ENCODE measurements around the gene PPP1R9A. TPM values are rescaled to one million over a fixed set of nuclear protein-coding genes. Genes with fewer than 3 reads are reported as not detected.
A peak's percentile ranks its signal among the peaks of the same experiment; 100 is the strongest.

Gene PPP1R9A
- polyA plus RNA-seq, 12 donors: 14.5 to 99.0 (median 30.6) TPM

- no peak for DNase-seq
Observed at GRCh38 chr7:95026018-95026417, 118.6 kb downstream of the PPP1R9A start.

- DNase-seq: no peak
Observed at GRCh38 chr7:95026421-95027072, 119.2 kb downstream of the PPP1R9A start.

- DNase-seq: no peak
Observed at GRCh38 chr7:95027234-95027872, 120.0 kb downstream of the PPP1R9A start.

- no peak for DNase-seq
Observed at GRCh38 chr7:95028683-95029082, 121.3 kb downstream of the PPP1R9A start.

- DNase-seq: peak; percentile 51
Observed at GRCh38 chr7:95035295-95035694, 127.9 kb downstream of the PPP1R9A start.

- peak; percentile 80 for DNase-seq
Observed at GRCh38 chr7:95041031-95041430, 133.6 kb downstream of the PPP1R9A start.

GRCh38 chr7:95045236-95045923 lies 138.0 kb downstream of the PPP1R9A start:
- DNase-seq: no peak

GRCh38 chr7:95046494-95047240 lies 139.3 kb downstream of the PPP1R9A start:
- no peak for DNase-seq

GRCh38 chr7:95047291-95047690 lies 139.9 kb downstream of the PPP1R9A start:
- no peak for DNase-seq

- DNase-seq: no peak
Observed at GRCh38 chr7:95052566-95053094, 145.2 kb downstream of the PPP1R9A start.

- no peak for DNase-seq
Observed at GRCh38 chr7:95054386-95054785, 147.0 kb downstream of the PPP1R9A start.

GRCh38 chr7:95055295-95055694 lies 147.9 kb downstream of the PPP1R9A start:
- DNase-seq: no peak

- peak; percentile 73 for DNase-seq
Observed at GRCh38 chr7:95056107-95056739, 148.8 kb downstream of the PPP1R9A start.

GRCh38 chr7:95056901-95057300 lies 149.5 kb downstream of the PPP1R9A start:
- DNase-seq: peak; percentile 78

- no peak for DNase-seq
Observed at GRCh38 chr7:95059842-95060313, 152.5 kb downstream of the PPP1R9A start.

- peak; percentile 46 for DNase-seq
Observed at GRCh38 chr7:95062901-95063300, 155.5 kb downstream of the PPP1R9A start.

GRCh38 chr7:95066737-95067530 lies 159.5 kb downstream of the PPP1R9A start:
- DNase-seq: peak; percentile 79

GRCh38 chr7:95088536-95089215 lies 181.3 kb downstream of the PPP1R9A start:
- DNase-seq: no peak

GRCh38 chr7:95089414-95090315 lies 182.3 kb downstream of the PPP1R9A start:
- peak; percentile 48 for DNase-seq

Measured in muscle of arm (tissue), 12 donors.